C4-2B (cell line): ENCODE measurements around the gene ATG2A.
A peak's percentile ranks its signal among the peaks of the same experiment; 100 is the strongest.

Experiments used
- H3K27ac ChIP-seq: fragments of 450-650 bp; 2 replicates; pipeline ENCODE4 v1.5.1; 2017
- CTCF ChIP-seq: fragments of 450-650 bp; conservative IDR thresholded peaks from 2 replicates; pipeline ENCODE4 v1.5.1; 2017; ENCODE audit warnings: mild to moderate bottlenecking
- ZFX ChIP-seq: fragments of 450-650 bp; IDR thresholded peaks from 2 replicates; pipeline ENCODE4 v1.6.1; 2017

The ATG2A gene

GRCh38 chr11:64916775-64917662, at the start of gene ATG2A:
TSS of gene ATG2A (minus strand) at chr11:64917209. CDS start at chr11:64917135, 74 bp downstream.
- no peak for TF ChIP-seq CTCF
- TF ChIP-seq ZFX: peak; percentile 100
- peak within 1 kb of the TSS; percentile 71 for H3K27ac ChIP-seq

- TF ChIP-seq ZFX (no peak), CTCF (no peak)
- no peak overlapping the region for H3K27ac ChIP-seq
These were observed 46.1 kb upstream of the ATG2A start for GRCh38 chr11:64963072-64963631.

GRCh38 chr11:64960719-64961118, 43.7 kb upstream of the ATG2A start:
- H3K27ac ChIP-seq: no peak overlapping the region
- TF ChIP-seq CTCF (no peak), ZFX (no peak)

GRCh38 chr11:64959498-64959897, 42.5 kb upstream of the ATG2A start:
- no peak for TF ChIP-seq ZFX
- no peak for TF ChIP-seq CTCF
- no peak overlapping the region for H3K27ac ChIP-seq

- no peak for TF ChIP-seq ZFX
- TF ChIP-seq CTCF: no peak
These were observed 37.2 kb upstream of the ATG2A start for GRCh38 chr11:64954201-64954600.

GRCh38 chr11:64951529-64951928, 34.5 kb upstream of the ATG2A start:
- no peak overlapping the region for H3K27ac ChIP-seq
- TF ChIP-seq ZFX (no peak), CTCF (no peak)

More at GRCh38 chr11:64954201-64954600, 37.2 kb upstream of the ATG2A start:
- no peak overlapping the region for H3K27ac ChIP-seq

GRCh38 chr11:64947208-64947814, 30.3 kb upstream of the ATG2A start:
- no peak overlapping the region for H3K27ac ChIP-seq
- TF ChIP-seq CTCF (no peak), ZFX (no peak)
